ENCODE results near the gene ZBTB16. TPM values are rescaled to one million over a fixed set of nuclear protein-coding genes. Genes with fewer than 3 reads are reported as not detected.

ZBTB16 gene
- total and polyA plus RNA-seq, 8 donors = 7.9 to 318 (median 55.3) TPM

DNA sequence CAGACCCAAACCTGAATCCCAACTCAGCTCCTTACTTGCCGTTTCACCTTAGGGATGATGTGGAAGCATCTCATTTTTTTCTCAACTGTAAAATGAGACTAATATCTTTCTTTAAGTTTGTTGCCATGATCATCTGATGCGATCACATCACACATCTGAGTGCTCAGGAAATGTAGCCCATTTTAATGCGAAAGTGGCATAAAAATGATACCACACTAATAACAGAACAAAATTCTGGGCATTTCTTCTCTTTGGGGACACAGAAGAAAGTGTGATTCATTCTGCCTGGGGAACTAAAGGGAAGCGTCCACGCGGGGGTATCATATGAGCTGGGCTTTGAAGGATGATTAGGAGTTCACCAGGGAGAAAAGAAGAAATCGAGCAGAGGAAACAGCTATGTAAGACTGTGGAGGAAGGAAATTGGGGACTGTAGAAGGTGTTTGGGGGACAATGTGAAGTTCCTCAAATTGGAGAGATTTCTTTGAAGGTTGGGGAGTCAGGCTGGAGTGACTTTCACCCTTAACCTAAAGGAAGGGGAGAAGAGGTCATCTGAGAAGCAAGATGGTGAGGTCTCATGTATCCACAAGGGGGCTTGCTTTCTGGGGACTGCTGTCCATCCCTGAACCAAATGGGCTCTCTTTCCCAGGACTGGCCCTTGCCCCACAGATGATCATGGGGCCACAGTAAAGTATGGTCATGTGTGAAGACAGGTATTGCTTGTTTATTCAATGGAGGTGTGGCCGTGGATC lies 187.0 kb downstream of the ZBTB16 start:
- peaks cover 69 to 96% (median 96%) of the 10 kb centered on the region in 4 donors for H3K36me3 ChIP-seq

GRCh38 chr11:114247070-114247789 lies 187.7 kb downstream of the ZBTB16 start:
- no peak for DNase-seq
- H3K4me1 ChIP-seq = peaks cover 4 to 31% (median 18%) of the 10 kb centered on the region in 4 donors
- no peak overlapping the region for H3K4me3 ChIP-seq
- intact Hi-C loops (cut with DNase I; ENCODE audit: low total_unique reads) = loop anchor here (10.0 kb wide), 1 partner anchor 342 kb away; the partner anchor contains the start of gene HTR3B
- H3K27me3 ChIP-seq = no peaks in the 10 kb centered on the region
- TF ChIP-seq, protein P1, sequence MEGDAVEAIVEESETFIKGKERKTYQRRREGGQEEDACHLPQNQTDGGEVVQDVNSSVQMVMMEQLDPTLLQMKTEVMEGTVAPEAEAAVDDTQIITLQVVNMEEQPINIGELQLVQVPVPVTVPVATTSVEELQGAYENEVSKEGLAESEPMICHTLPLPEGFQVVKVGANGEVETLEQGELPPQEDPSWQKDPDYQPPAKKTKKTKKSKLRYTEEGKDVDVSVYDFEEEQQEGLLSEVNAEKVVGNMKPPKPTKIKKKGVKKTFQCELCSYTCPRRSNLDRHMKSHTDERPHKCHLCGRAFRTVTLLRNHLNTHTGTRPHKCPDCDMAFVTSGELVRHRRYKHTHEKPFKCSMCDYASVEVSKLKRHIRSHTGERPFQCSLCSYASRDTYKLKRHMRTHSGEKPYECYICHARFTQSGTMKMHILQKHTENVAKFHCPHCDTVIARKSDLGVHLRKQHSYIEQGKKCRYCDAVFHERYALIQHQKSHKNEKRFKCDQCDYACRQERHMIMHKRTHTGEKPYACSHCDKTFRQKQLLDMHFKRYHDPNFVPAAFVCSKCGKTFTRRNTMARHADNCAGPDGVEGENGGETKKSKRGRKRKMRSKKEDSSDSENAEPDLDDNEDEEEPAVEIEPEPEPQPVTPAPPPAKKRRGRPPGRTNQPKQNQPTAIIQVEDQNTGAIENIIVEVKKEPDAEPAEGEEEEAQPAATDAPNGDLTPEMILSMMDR (IDR thresholded peaks at IDR 0.05) = no peak
- TF ChIP-seq EP300 (IDR thresholded peaks at IDR 0.05) = no peak
- TF ChIP-seq POLR2AphosphoS5 (IDR thresholded peaks at IDR 0.05) = no peak
- TF ChIP-seq POLR2A (IDR thresholded peaks at IDR 0.05) = no peak
- H3K9me3 ChIP-seq = no peaks in the 10 kb centered on the region
- H3K27ac ChIP-seq = no peak overlapping the region
- 85 to 93% (median 91%) methylated on average over 11 of the region's 11 CpGs for WGBS, 5 donors
- peaks cover 62 to 96% (median 96%) of the 10 kb centered on the region in 4 donors for H3K36me3 ChIP-seq

More for the DNA sequence above, 187.0 kb downstream of the ZBTB16 start:
- Histone ChIP-seq H3K4me1 (peaks cover 4 to 25% (median 18%) of the 10 kb centered on the region in 4 donors), H3K4me3 (no peak overlapping the region), H3K27me3 (no peaks in the 10 kb centered on the region), H3K9me3 (no peaks in the 10 kb centered on the region), H3K27ac (no peak overlapping the region)
- no peak for TF ChIP-seq POLR2AphosphoS5 (IDR thresholded peaks at IDR 0.05)
- TF ChIP-seq, protein P1 (IDR thresholded peaks at IDR 0.05) = no peak
- no peak for TF ChIP-seq EP300 (IDR thresholded peaks at IDR 0.05)
- TF ChIP-seq POLR2A (IDR thresholded peaks at IDR 0.05) = no peak
- 92 to 94% (median 92%) methylated on average over 8 of the region's 8 CpGs for WGBS, 5 donors
- DNase-seq = no peak
- intact Hi-C loops (cut with DNase I; ENCODE audit: low total_unique reads) = loop anchor here (10.0 kb wide), 1 partner anchor 342 kb away; the partner anchor contains the start of gene HTR3B

DNA sequence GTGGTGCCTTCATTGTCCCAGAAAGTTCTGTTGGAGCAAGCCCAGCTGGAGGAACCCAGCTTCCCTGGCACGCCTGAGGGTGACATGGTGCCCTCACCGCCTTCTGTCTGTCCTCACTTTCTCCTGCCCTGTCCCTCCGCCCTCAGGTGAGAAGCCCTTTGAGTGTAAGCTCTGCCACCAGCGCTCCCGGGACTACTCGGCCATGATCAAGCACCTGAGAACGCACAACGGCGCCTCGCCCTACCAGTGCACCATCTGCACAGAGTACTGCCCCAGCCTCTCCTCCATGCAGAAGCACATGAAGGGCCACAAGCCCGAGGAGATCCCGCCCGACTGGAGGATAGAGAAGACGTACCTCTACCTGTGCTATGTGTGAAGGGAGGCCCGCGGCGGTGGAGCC lies 190.7 kb downstream of the ZBTB16 start:
- Histone ChIP-seq H3K27me3 (no peaks in the 10 kb centered on the region), H3K4me1 (peaks cover 0 to 17% (median 6%) of the 10 kb centered on the region in 4 donors), H3K27ac (peak overlapping the region in 1 of 5 donors; percentile 49), H3K4me3 (no peak overlapping the region), H3K36me3 (peaks cover 48 to 91% (median 89%) of the 10 kb centered on the region in 4 donors), H3K9me3 (no peaks in the 10 kb centered on the region)
- whole genome bisulfite sequencing, 5 donors = 90 to 95% (median 94%) methylated on average over 17 of the region's 17 CpGs
- no peak for DNase-seq
- intact Hi-C loops (cut with DNase I; ENCODE audit: low total_unique reads) = loop anchor here (10.0 kb wide), 2 partner anchors 45 to 195 kb away; partner anchors contain the start of gene ZBTB16
- TF ChIP-seq, protein P1 (IDR thresholded peaks at IDR 0.05) = no peak
- no peak for TF ChIP-seq POLR2AphosphoS5 (IDR thresholded peaks at IDR 0.05)
- no peak for TF ChIP-seq POLR2A (IDR thresholded peaks at IDR 0.05)
- no peak for TF ChIP-seq EP300 (IDR thresholded peaks at IDR 0.05)

Measured in stomach (tissue), 9 donors.